WTC11 (cell line): ENCODE results near the gene DCUN1D2. TPM values are rescaled to one million over a fixed set of nuclear protein-coding genes. Genes with fewer than 3 reads are reported as not detected.

Source experiments
- ATAC-seq: fragments of 200-7000 bp; cut with Tn5 transposase; 2 replicates; pipeline ENCODE4 v1.10.0; 2021; ENCODE audit warnings: mild to moderate bottlenecking, moderate library complexity
- CTCF ChIA-PET: fragments of 300-600 bp; sonication (Branson Sonifier 250); formaldehyde crosslinking; loops from one replicate; lab custom pipeline; 2021; ENCODE audit warnings: antibody characterized with exemption; lab: Charles Lee
- POLR2A ChIA-PET: fragments of 350-600 bp; sonication (Branson Sonifier 250); formaldehyde crosslinking; loops from one replicate; lab custom pipeline; 2021; ENCODE audit warnings: antibody characterized with exemption; lab: Charles Lee
- DNase-seq: peaks from one replicate; pipeline ENCODE4 v3.0.0; 2021; ENCODE audit warnings: low spot score
- H3K27ac Mint-ChIP-seq: 2 replicates; pipeline ENCODE4 v1.8.0; 2021; ENCODE audit warnings: mixed read lengths
- H3K27me3 Mint-ChIP-seq: 2 replicates; pipeline ENCODE4 v1.8.0; 2021; ENCODE audit warnings: low read depth, mild to moderate bottlenecking, moderate library complexity, mixed read lengths
- H3K36me3 Mint-ChIP-seq: 2 replicates; pipeline ENCODE4 v1.8.0; 2021; ENCODE audit warnings: mixed read lengths
- H3K4me1 Mint-ChIP-seq: 2 replicates; pipeline ENCODE4 v1.8.0; 2022; ENCODE audit warnings: mixed read lengths
- H3K4me3 Mint-ChIP-seq: 2 replicates; pipeline ENCODE4 v1.8.0; 2021; ENCODE audit warnings: mild to moderate bottlenecking, moderate library complexity, mixed read lengths
- H3K9me3 Mint-ChIP-seq: 2 replicates; pipeline ENCODE4 v1.8.0; 2021; ENCODE audit warnings: mixed read lengths
- CREB1 ChIP-seq: sonication (generic); formaldehyde crosslinking; IDR thresholded peaks from 2 replicates; pipeline ENCODE4 v1.8.0; 2023; ENCODE audit warnings: mild to moderate bottlenecking, missing genetic modification reagents
- ERG ChIP-seq: fragments of 250-450 bp; sonication (Bioruptor Pico); IDR thresholded peaks from 2 replicates; pipeline ENCODE4 v1.8.0; 2021; ENCODE audit warnings: mild to moderate bottlenecking
- ETV6 ChIP-seq: sonication (generic); formaldehyde crosslinking; IDR thresholded peaks from 2 replicates; pipeline ENCODE4 v1.8.1; 2022; ENCODE audit warnings: mild to moderate bottlenecking, missing genetic modification reagents
- GABPB1 ChIP-seq: sonication (generic); formaldehyde crosslinking; IDR thresholded peaks from 2 replicates; pipeline ENCODE4 v1.8.1; 2023; ENCODE audit warnings: mild to moderate bottlenecking, missing genetic modification reagents
- GRHL2 ChIP-seq: fragments of 250-450 bp; sonication (Bioruptor Pico); IDR thresholded peaks from 2 replicates; pipeline ENCODE4 v1.8.0; 2022; ENCODE audit warnings: mild to moderate bottlenecking, moderate library complexity; ENCODE audit not compliant: insufficient replicate concordance, severe bottlenecking
- KAT7 ChIP-seq: sonication (generic); formaldehyde crosslinking; IDR thresholded peaks from 2 replicates; pipeline ENCODE4 v1.8.1; 2023; ENCODE audit warnings: missing genetic modification reagents, mild to moderate bottlenecking, borderline replicate concordance
- NFE2L1 ChIP-seq: sonication (generic); formaldehyde crosslinking; IDR thresholded peaks from 2 replicates; pipeline ENCODE4 v1.8.1; 2023; ENCODE audit warnings: missing genetic modification reagents
- NFYB ChIP-seq: sonication (generic); formaldehyde crosslinking; conservative IDR thresholded peaks from 2 replicates; pipeline ENCODE4 v1.8.0; 2022; ENCODE audit warnings: low read depth, missing genetic modification reagents
- TEAD4 ChIP-seq: sonication (generic); formaldehyde crosslinking; IDR thresholded peaks from 2 replicates; pipeline ENCODE4 v1.8.0; 2022; ENCODE audit warnings: mild to moderate bottlenecking, missing genetic modification reagents
- ZMAT4 ChIP-seq: fragments of 250-450 bp; sonication (Bioruptor Pico); IDR thresholded peaks from 2 replicates; pipeline ENCODE4 v1.9.0; 2021; ENCODE audit warnings: mild to moderate bottlenecking
- ZNF121 ChIP-seq: sonication (generic); formaldehyde crosslinking; IDR thresholded peaks from 2 replicates; pipeline ENCODE4 v1.8.0; 2023; ENCODE audit warnings: missing genetic modification reagents
- ZNF532 ChIP-seq: fragments of 250-450 bp; sonication (Bioruptor Pico); IDR thresholded peaks from 2 replicates; pipeline ENCODE4 v1.9.0; 2021; ENCODE audit warnings: mild to moderate bottlenecking, borderline replicate concordance
- total RNA-seq: library from RNA; stranded (reverse); gene quantifications from 3 replicates; pipeline ENCODE4 v1.2.3, GENCODE V29; 2021
- TF ChIP-seq, protein P1 (sequence below): sonication (generic); formaldehyde crosslinking; IDR thresholded peaks from 2 replicates; pipeline ENCODE4 v1.8.0; 2022; ENCODE audit warnings: mild to moderate bottlenecking, missing genetic modification reagents
- TF ChIP-seq, protein P2 (sequence below): sonication (generic); formaldehyde crosslinking; IDR thresholded peaks from 2 replicates; pipeline ENCODE4 v1.8.1; 2023; ENCODE audit warnings: mild to moderate bottlenecking, missing genetic modification reagents
- TF ChIP-seq, protein P3 (sequence below): sonication (generic); formaldehyde crosslinking; IDR thresholded peaks from 2 replicates; pipeline ENCODE4 v1.8.1; 2023; ENCODE audit warnings: mild to moderate bottlenecking, missing genetic modification reagents, moderate library complexity
- TF ChIP-seq, protein P4 (sequence below): sonication (generic); formaldehyde crosslinking; IDR thresholded peaks from 2 replicates; pipeline ENCODE4 v1.8.1; 2022; ENCODE audit warnings: low read depth, missing genetic modification reagents, borderline replicate concordance

The DCUN1D2 gene
- total RNA-seq, 1 experiment from 2014 or later: 42.5 TPM

GRCh38 chr13:113422807-113423519, 67.5 kb downstream of the DCUN1D2 start:
- Mint-ChIP-seq H3K4me3 (no peak overlapping the region), H3K36me3 (no peaks in the 10 kb centered on the region), H3K4me1 (no peaks in the 10 kb centered on the region), H3K27me3 (no peaks in the 10 kb centered on the region), H3K9me3 (no peaks in the 10 kb centered on the region), H3K27ac (no peak overlapping the region)
- ChIA-PET CTCF (no interaction called here), POLR2A (no interaction called here)
- DNase-seq (peak; percentile 10), ATAC-seq (no peak)
- TF ChIP-seq, protein P1, sequence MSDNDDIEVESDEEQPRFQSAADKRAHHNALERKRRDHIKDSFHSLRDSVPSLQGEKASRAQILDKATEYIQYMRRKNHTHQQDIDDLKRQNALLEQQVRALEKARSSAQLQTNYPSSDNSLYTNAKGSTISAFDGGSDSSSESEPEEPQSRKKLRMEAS (CRISPR knock-in tag): no peak
- TF ChIP-seq ZNF532 (CRISPR knock-in tag) (no peak), TEAD4 (CRISPR knock-in tag) (no peak), ZMAT4 (no peak), ERG (no peak), GRHL2 (CRISPR knock-in tag) (no peak), ZNF121 (CRISPR knock-in tag) (no peak), ETV6 (CRISPR knock-in tag) (no peak), KAT7 (CRISPR knock-in tag) (no peak), NFE2L1 (CRISPR knock-in tag) (no peak), CREB1 (CRISPR knock-in tag) (no peak)
- TF ChIP-seq, protein P2, sequence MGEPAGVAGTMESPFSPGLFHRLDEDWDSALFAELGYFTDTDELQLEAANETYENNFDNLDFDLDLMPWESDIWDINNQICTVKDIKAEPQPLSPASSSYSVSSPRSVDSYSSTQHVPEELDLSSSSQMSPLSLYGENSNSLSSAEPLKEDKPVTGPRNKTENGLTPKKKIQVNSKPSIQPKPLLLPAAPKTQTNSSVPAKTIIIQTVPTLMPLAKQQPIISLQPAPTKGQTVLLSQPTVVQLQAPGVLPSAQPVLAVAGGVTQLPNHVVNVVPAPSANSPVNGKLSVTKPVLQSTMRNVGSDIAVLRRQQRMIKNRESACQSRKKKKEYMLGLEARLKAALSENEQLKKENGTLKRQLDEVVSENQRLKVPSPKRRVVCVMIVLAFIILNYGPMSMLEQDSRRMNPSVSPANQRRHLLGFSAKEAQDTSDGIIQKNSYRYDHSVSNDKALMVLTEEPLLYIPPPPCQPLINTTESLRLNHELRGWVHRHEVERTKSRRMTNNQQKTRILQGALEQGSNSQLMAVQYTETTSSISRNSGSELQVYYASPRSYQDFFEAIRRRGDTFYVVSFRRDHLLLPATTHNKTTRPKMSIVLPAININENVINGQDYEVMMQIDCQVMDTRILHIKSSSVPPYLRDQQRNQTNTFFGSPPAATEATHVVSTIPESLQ (CRISPR knock-in tag): no peak

DNA sequence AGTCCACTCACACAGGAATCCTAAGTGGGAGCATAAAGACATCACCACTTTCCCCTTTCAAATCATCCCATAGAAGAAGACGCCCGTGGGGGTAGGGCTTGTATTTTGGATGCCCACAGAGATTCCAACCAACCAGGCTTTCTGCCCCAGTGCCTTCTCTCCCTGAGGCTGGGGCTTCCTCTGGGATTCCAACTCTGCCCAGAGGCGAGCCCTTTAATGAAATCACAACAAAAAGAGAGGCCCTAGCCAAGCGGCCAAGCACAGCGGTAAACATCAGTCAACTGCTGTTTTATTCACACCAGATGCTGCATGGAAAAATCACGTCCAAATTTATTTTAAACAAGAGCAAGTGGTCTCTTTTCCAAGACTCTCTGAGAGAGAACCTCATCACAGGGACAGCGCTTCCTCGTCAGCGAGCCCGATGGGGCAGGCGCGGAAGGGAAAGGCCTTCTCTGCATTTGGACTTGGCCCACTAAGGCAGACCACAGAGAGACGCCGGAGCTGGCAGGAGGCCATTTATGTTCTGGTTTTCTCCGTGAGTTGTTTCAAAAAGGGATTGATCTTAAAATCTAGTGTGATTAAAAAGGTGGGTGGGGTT, 68.7 kb downstream of the DCUN1D2 start:
- CTCF ChIA-PET: no interaction called here
- POLR2A ChIA-PET: interaction anchor here (0.6 kb wide), 2 partner anchors 539 to 858 kb away, joined by 4 read pairs; no protein-coding TSS in a partner anchor
- Mint-ChIP-seq H3K36me3 (no peaks in the 10 kb centered on the region), H3K27ac (peak overlapping the region; percentile 74), H3K9me3 (no peaks in the 10 kb centered on the region), H3K4me1 (no peaks in the 10 kb centered on the region), H3K27me3 (no peaks in the 10 kb centered on the region), H3K4me3 (no peak overlapping the region)
- no peak for ATAC-seq
- no peak for DNase-seq
- TF ChIP-seq GABPB1 (CRISPR knock-in tag) (no peak), TEAD4 (CRISPR knock-in tag) (no peak), NFYB (CRISPR knock-in tag) (no peak)
- TF ChIP-seq, protein P3, sequence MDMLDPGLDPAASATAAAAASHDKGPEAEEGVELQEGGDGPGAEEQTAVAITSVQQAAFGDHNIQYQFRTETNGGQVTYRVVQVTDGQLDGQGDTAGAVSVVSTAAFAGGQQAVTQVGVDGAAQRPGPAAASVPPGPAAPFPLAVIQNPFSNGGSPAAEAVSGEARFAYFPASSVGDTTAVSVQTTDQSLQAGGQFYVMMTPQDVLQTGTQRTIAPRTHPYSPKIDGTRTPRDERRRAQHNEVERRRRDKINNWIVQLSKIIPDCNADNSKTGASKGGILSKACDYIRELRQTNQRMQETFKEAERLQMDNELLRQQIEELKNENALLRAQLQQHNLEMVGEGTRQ (CRISPR knock-in tag): no peak
- TF ChIP-seq, protein P4, sequence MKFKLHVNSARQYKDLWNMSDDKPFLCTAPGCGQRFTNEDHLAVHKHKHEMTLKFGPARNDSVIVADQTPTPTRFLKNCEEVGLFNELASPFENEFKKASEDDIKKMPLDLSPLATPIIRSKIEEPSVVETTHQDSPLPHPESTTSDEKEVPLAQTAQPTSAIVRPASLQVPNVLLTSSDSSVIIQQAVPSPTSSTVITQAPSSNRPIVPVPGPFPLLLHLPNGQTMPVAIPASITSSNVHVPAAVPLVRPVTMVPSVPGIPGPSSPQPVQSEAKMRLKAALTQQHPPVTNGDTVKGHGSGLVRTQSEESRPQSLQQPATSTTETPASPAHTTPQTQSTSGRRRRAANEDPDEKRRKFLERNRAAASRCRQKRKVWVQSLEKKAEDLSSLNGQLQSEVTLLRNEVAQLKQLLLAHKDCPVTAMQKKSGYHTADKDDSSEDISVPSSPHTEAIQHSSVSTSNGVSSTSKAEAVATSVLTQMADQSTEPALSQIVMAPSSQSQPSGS (CRISPR knock-in tag): no peak
